Chondrocyte (in vitro differentiated cells): ENCODE data around the gene NFIA. TPM values are rescaled to one million over a fixed set of nuclear protein-coding genes. Genes with fewer than 3 reads are reported as not detected.

Experiments used
- DNase-seq: peaks from one replicate; pipeline ENCODE4 v3.0.0; 2021; ENCODE audit warnings: mixed read lengths, low spot score
- H3K27ac Mint-ChIP-seq: one replicate; pipeline ENCODE4 v1.8.0; 2021; ENCODE audit warnings: mild to moderate bottlenecking, moderate library complexity, mixed read lengths; ENCODE audit not compliant: unreplicated experiment
- H3K27me3 Mint-ChIP-seq: 2 replicates; pipeline ENCODE4 v1.8.0; 2021; ENCODE audit warnings: low read depth, mixed read lengths
- H3K36me3 Mint-ChIP-seq: 2 replicates; pipeline ENCODE4 v1.8.0; 2021; ENCODE audit warnings: low read depth, mixed read lengths
- H3K4me1 Mint-ChIP-seq: 2 replicates; pipeline ENCODE4 v1.8.0; 2021; ENCODE audit warnings: low read depth, mild to moderate bottlenecking, mixed read lengths
- H3K4me3 Mint-ChIP-seq: one replicate; pipeline ENCODE4 v1.8.0; 2021; ENCODE audit warnings: mild to moderate bottlenecking, moderate library complexity, mixed read lengths; ENCODE audit not compliant: unreplicated experiment
- H3K9me3 Mint-ChIP-seq: 2 replicates; pipeline ENCODE4 v1.8.0; 2021; ENCODE audit warnings: low read depth, mixed read lengths
- CTCF ChIP-seq: fragments of 200-600 bp; sonication (generic); IDR thresholded peaks from 2 replicates; pipeline ENCODE4 v1.5.0; 2021; ENCODE audit warnings: antibody characterized with exemption, mild to moderate bottlenecking, moderate library complexity
- total RNA-seq: library from RNA; stranded (reverse); gene quantifications from 3 replicates; pipeline ENCODE4 v1.2.1, GENCODE V29; 2021

The NFIA gene
- total RNA-seq, 1 donor from 2014 or later, result 43.0 TPM

GRCh38 chr1:61083807-61084440 is 1.6 kb downstream of the NFIA start:
- Mint-ChIP-seq H3K36me3 (peaks cover 13% of the 10 kb centered on the region), H3K4me1 (peaks cover 70% of the 10 kb centered on the region), H3K9me3 (no peaks in the 10 kb centered on the region), H3K4me3 (peak overlapping the region; percentile 92), H3K27me3 (no peaks in the 10 kb centered on the region), H3K27ac (peak overlapping the region; percentile 98)
- no peak for TF ChIP-seq CTCF
- DNase-seq, result no peak

- no peak for TF ChIP-seq CTCF
- peaks cover 15% of the 10 kb centered on the region for H3K36me3 Mint-ChIP-seq
- H3K9me3 Mint-ChIP-seq, result no peaks in the 10 kb centered on the region
- H3K4me3 Mint-ChIP-seq, result peak overlapping the region; percentile 92
- H3K4me1 Mint-ChIP-seq, result peaks cover 64% of the 10 kb centered on the region
- no peak for DNase-seq
- no peaks in the 10 kb centered on the region for H3K27me3 Mint-ChIP-seq
- peak overlapping the region; percentile 98 for H3K27ac Mint-ChIP-seq
These were observed 2.2 kb downstream of the NFIA start for GRCh38 chr1:61084491-61085031.

GRCh38 chr1:61085206-61085982 is 3.0 kb downstream of the NFIA start:
- peaks cover 58% of the 10 kb centered on the region for H3K4me1 Mint-ChIP-seq
- peaks cover 16% of the 10 kb centered on the region for H3K36me3 Mint-ChIP-seq
- peak overlapping the region; percentile 92 for H3K4me3 Mint-ChIP-seq
- peak overlapping the region; percentile 98 for H3K27ac Mint-ChIP-seq
- no peak for TF ChIP-seq CTCF
- H3K9me3 Mint-ChIP-seq, result no peaks in the 10 kb centered on the region
- DNase-seq, result no peak
- H3K27me3 Mint-ChIP-seq, result no peaks in the 10 kb centered on the region

GRCh38 chr1:61085983-61086644 is 3.8 kb downstream of the NFIA start:
- DNase-seq, result no peak
- Mint-ChIP-seq H3K9me3 (no peaks in the 10 kb centered on the region), H3K4me3 (no peak overlapping the region), H3K27ac (peak overlapping the region; percentile 98), H3K36me3 (peaks cover 17% of the 10 kb centered on the region), H3K27me3 (no peaks in the 10 kb centered on the region), H3K4me1 (peaks cover 53% of the 10 kb centered on the region)
- TF ChIP-seq CTCF, result no peak

GRCh38 chr1:61087571-61087970 is 5.2 kb downstream of the NFIA start:
- peaks cover 51% of the 10 kb centered on the region for H3K4me1 Mint-ChIP-seq
- H3K9me3 Mint-ChIP-seq, result no peaks in the 10 kb centered on the region
- no peak for DNase-seq
- no peak overlapping the region for H3K4me3 Mint-ChIP-seq
- H3K36me3 Mint-ChIP-seq, result peaks cover 18% of the 10 kb centered on the region
- no peaks in the 10 kb centered on the region for H3K27me3 Mint-ChIP-seq
- H3K27ac Mint-ChIP-seq, result no peak overlapping the region
- no peak for TF ChIP-seq CTCF
